ENCODE measurements around the gene GIMAP7.
"Not testable (repeated sequence)": the region's sequence is repeated elsewhere in the genome, so short reads cannot be mapped to it uniquely, and the experiment has no call there.

Gene GIMAP7

DNA sequence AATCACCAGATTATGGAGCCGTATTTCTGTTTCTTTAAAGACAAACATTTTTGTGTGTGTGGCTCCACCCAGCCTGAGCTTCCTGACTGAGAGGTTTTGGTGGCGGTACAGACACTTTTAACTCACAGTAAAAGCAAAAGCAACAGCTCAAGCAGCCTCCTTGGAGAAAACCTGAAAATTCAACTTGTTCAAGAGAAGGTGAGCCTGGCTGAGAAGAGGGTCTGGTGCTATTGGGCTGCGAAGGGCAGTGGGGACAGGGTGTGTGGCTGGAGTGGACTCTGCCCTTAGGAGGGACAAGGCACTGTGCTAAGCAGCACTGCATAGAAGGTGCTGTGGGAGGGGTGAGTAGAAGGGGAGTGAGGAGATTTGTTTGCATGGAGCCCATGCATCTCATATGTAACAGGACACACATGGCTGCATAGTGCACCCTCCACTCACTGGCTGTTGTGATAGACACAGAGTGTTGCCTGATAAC is at the start of gene GIMAP7:
Gene GIMAP7 (plus strand): TSS at position 125 of the 475 bp plus-strand sequence. CDS start 5,103 bp downstream, outside the sequence.
- H3K27ac ChIP-seq = no peak within 1 kb of the TSS

DNA sequence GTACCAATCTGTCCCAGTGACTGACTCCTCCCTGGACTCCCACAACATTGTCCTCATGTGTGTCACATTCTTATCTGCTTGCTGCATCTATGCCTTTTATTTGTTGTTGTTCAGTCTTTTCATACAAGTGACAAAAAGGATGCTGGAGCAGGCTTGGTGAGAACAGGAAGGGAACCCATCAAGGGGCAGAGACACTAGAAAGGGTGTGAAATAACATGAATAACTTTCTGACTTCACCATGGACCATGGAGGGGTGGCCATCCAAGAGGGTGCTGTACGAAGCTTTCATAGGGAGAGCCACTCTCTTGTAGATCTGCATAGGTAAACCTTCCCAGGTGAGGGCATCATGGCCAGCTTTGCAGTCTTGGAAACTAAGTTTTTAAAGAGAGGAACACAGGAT is 49.7 kb upstream of the GIMAP7 start:
- DNase-seq (ENCODE audit: low read depth, low spot score) = no peak
- H3K27ac ChIP-seq = peak overlapping the region; percentile 48

More for the DNA sequence above, at the start of gene GIMAP7:
- DNase-seq (ENCODE audit: low read depth, low spot score) = no peak

DNA sequence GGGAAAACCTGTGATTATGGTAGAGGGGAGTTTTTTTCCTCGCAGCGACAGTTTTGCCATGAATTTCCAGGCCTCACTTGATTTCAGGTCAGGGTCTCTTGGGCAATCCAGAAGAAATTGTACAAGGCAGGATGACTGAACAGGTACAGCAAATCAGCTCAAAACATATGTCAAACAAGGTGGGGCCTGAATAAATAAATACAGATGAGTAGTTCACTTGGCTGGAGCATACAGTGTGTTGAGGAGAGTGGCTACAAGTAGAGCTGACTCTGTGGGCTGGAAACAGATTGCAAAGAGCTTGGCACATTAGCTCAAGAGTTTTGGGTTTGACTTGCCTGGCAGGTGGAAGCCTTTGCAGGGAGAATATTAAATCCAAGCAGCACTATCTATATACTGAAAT is 49.3 kb upstream of the GIMAP7 start:
- peak overlapping the region; percentile 48 for H3K27ac ChIP-seq

DNA sequence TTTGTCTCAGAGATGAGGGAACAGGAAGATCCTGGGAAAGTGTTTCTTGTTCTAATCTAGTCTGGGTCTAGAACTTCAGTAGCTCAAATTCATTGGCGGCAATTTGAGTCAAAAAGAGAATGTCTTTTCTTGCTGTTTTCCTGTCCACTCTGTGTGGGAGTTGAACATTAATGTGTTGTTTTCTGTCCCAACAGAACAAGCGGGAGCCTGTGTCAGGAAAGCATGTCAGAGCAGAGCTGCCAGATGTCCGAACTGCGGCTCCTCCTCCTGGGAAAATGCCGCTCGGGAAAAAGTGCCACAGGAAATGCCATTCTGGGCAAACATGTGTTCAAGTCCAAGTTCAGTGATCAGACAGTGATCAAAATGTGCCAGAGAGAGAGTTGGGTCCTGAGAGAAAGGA is 48.2 kb upstream of the GIMAP7 start:
- H3K27ac ChIP-seq = peak overlapping the region; percentile 48
- DNase-seq (ENCODE audit: low read depth, low spot score) = no peak

More for the DNA sequence above, 49.3 kb upstream of the GIMAP7 start:
- DNase-seq (ENCODE audit: low read depth, low spot score) = peak; percentile 49

GRCh38 chr7:150468241-150468640 is 46.4 kb upstream of the GIMAP7 start:
- DNase-seq (ENCODE audit: low read depth, low spot score) = no peak
- H3K27ac ChIP-seq = no peak overlapping the region

DNA sequence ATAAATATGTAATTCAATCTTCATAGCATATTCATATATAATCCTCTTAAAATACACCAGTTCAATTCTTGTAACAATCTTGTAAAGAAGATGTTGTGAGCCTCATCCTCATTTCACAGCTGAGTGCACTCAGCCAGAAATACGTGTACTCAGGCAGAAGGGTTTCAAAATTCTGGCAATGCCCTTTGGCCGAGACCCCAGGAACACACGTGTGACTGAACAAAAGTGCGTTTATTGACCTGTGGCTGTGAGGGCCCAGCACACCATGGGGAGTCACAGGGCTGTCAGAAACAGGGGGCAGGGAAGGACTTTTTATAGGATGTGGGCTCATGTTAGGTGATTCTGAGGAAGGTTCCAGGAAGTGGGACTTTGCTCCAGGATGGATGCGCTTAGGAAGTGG is 42.8 kb upstream of the GIMAP7 start:
- DNase-seq (ENCODE audit: low read depth, low spot score) = no peak
- no peak overlapping the region for H3K27ac ChIP-seq

GRCh38 chr7:150473902-150474301 is 40.8 kb upstream of the GIMAP7 start:
- DNase-seq (ENCODE audit: low read depth, low spot score) = no peak
- H3K27ac ChIP-seq = no peak overlapping the region

- H3K27ac ChIP-seq = no peak overlapping the region
These were observed 38.4 kb upstream of the GIMAP7 start for GRCh38 chr7:150476285-150476684.

DNA sequence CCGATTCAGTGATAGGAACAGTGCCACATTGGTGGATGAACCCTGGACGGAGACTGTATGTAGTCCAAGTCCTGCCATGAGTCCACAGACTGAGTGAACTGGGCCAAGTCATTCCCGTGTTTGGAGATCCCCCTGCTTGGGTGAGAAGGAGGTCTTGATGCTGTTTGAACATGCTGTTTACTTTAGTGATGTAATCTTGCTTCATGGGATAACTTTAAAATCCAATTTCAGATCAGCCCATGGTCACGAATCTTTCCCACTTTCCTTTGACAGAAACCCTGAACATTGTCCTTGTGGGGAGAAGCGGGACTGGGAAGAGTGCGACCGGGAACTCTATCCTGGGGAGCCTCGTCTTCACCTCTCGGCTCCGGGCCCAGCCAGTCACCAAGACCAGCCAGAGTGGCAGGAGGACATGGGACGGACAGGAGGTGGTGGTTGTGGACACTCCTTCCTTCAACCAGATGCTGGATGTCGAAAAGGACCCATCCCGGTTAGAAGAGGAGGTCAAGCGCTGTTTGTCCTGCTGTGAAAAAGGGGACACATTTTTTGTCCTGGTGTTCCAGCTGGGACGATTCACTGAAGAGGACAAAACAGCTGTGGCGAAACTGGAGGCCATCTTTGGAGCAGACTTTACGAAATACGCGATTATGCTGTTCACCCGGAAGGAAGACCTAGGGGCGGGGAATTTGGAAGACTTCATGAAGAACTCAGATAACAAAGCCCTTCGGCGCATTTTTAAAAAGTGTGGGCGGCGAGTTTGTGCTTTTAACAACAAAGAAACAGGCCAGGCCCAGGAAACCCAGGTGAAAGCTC is 37.6 kb upstream of the GIMAP7 start:
- DNase-seq (ENCODE audit: low read depth, low spot score) = no peak
- no peak overlapping the region for H3K27ac ChIP-seq

More at GRCh38 chr7:150476285-150476684, 38.4 kb upstream of the GIMAP7 start:
- no peak for DNase-seq (ENCODE audit: low read depth, low spot score)

GRCh38 chr7:150479023-150479716 is 35.5 kb upstream of the GIMAP7 start:
- H3K27ac ChIP-seq = peak overlapping the region; percentile 56
- DNase-seq (ENCODE audit: low read depth, low spot score) = peak; percentile 49

GRCh38 chr7:150481186-150481920 is 33.3 kb upstream of the GIMAP7 start:
- no peak overlapping the region for H3K27ac ChIP-seq
- no peak for DNase-seq (ENCODE audit: low read depth, low spot score)

DNA sequence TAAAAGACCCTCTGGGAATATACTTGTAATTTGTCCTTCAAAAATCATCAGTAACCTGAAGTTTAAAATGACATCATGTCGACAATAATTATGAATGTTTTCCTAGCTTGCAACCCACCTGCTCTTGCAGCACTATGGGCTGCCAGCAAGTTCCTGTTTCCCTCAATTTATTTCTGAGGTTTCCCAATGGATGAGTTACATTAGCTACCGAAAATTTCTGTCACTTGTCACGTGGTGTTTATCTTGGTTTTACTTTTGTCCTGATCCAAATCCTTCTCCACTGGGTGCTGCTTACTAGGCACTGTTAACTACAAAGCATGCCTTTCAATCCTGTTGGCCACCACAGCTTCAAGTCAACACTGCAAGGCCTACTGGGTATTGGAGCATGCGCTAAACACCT is 32.8 kb upstream of the GIMAP7 start:
- no peak overlapping the region for H3K27ac ChIP-seq
- DNase-seq (ENCODE audit: low read depth, low spot score) = no peak

GRCh38 chr7:150483514-150483913 is 31.2 kb upstream of the GIMAP7 start:
- not testable (repeated sequence) for H3K27ac ChIP-seq; DNase-seq (ENCODE audit: low read depth, low spot score)

DNA sequence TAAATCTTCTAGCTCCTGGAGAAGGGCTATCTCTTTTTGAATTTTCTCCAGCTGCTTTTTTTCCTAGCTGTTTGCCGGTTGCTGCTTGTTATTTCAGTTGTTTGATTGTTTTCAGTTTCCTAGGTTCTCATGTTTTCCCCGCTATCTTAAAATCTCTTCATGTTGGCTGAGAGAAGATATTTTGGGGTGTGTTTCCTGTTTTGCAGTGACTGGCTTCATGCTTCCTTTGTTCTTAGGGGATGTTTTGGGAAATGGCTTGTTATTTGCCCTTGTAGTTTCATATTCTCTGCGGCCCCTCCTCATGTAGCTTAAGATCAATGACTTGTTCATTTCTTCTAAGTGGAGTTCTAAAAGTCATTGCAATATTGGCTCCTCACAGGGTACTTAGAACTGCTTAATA is 30.6 kb upstream of the GIMAP7 start:
- not testable (repeated sequence) for DNase-seq (ENCODE audit: low read depth, low spot score); H3K27ac ChIP-seq

DNA sequence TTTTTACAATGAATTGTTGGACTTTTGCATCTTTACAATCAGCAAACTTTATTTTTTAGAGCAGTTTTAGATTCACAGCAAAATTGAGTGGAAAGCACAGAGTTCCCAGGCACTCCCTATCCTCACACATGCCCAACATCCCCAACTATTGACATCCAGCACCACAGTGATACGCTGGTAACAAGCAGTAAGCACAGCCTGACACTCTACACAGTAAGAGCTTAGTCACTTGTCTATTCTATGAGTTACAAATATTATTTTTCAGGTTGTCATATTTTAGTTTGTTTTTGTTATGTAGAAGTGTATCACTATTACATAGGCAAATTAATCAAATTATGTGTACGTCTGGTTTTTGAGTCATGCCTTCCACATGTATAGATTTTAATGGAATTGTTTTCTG is 27.0 kb upstream of the GIMAP7 start:
- no peak overlapping the region for H3K27ac ChIP-seq
- no peak for DNase-seq (ENCODE audit: low read depth, low spot score)

DNA sequence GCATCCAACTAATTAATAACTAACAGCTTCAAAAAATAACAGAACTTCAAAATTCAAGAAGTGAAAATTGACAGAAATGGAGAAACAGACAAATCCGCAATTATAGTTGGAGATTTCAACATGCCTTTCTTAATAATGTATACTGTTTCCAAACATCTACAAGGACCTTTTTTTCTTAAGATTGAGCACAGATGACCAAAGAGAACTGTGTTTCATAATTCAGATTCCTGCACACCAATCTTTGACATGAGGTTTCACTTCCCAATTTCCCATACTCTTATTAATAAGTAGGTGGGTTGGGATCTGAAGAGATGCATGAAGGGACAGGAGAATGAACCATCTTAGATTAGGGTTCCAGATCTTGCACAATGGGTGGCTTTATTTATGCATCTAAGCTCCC is 24.9 kb upstream of the GIMAP7 start:
- H3K27ac ChIP-seq = no peak overlapping the region
- no peak for DNase-seq (ENCODE audit: low read depth, low spot score)

GRCh38 chr7:150493442-150493841 is 21.2 kb upstream of the GIMAP7 start:
- DNase-seq (ENCODE audit: low read depth, low spot score); H3K27ac ChIP-seq: not testable (repeated sequence)

- no peak overlapping the region for H3K27ac ChIP-seq
- no peak for DNase-seq (ENCODE audit: low read depth, low spot score)
These were observed 12.2 kb upstream of the GIMAP7 start for GRCh38 chr7:150502519-150502918.

- no peak overlapping the region for H3K27ac ChIP-seq
- DNase-seq (ENCODE audit: low read depth, low spot score) = no peak
These were observed 11.5 kb upstream of the GIMAP7 start for GRCh38 chr7:150503155-150503554.

DNA sequence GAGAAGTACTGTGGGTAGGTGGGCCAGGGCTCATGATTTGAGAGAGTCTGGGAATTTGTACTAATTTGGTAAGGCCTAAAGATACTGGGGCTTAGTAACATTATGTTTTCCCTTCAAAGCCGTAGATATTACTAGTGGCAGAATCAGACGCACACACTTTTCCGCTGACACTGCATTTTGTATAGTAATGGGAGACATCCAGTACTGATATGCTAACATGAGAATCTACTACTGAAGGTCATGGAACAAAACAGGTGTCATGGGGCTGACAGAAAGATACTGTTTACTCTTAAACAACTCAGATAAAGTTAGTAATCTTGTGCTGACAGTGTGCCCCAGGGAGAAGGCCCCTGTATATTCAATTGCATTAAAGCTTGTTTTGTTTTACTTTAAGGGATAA is 11.1 kb upstream of the GIMAP7 start:
- DNase-seq (ENCODE audit: low read depth, low spot score) = no peak
- no peak overlapping the region for H3K27ac ChIP-seq

Data from epithelial cell of prostate (primary cell).